GM21825 (cell line): Measurements from ENCODE around the gene DGKD.
"Not testable (repeated sequence)": the region's sequence is repeated elsewhere in the genome, so short reads cannot be mapped to it uniquely, and the experiment has no call there.

ENCODE experiments used
- ATAC-seq: cut with Tn5 transposase; IDR thresholded peaks from one replicate; pipeline ENCODE4 v1.9.1; 2021; ENCODE audit warnings: mild to moderate bottlenecking, moderate library complexity; ENCODE audit not compliant: unreplicated experiment

DGKD gene

DNA sequence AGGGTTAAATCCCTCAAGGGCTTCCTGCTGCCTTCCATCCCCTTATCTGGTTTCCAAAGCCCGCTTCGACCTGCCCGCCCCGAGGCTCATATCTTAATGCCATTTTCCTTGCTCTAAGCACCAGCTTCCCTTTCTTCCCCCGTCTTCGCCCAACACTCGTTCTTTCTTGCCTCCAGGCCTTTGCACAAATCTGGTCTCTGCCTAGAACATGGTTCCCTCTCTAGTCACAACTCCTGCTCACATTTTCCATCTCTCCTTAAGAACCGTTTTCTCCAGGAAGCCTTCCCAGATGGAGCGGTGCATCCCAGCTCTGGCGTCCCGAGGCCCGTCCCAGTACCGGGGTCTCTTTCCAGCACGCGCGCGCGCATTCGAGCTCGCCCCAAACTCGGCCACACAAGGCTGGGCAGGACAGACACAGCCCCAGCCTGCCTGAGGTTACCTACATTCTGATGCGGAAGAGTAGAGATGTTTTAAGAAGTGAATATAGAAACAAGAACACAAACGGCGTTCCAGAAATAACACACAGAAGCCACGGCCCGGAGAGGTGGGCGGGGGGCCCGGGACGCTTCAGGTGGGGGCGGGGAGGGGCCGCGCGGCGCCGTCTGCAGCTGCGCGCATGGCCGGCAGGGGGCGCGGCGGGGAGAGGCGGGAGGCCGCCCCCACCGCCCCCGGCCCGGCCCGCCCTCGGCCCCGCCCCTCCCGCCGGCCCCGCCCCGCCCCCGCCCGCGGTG, at the start of gene DGKD:
DGKD (plus strand) TSS at position 726 of the 731 bp plus-strand sequence. CDS start 25 bp downstream, outside the sequence.
- peak; percentile 47 for ATAC-seq

DNA sequence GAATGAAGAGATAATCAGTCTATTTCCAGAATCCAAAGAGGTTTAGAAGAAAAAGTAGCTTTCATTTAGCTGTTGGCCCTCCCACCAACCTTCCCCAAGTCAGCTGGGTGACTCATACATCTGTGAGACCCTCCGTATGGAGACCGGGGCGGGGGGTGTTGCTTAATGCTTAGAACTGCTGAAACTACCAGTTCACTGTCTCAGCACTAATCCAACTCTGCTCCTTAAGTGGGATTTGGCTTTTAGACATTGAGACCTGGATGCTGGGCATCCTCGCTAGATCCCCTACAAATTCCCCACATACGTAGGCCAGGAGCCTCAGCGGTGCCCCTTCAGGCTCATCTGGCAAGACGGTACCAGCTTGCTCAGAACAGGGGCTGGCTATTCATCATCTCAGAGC, 46.7 kb upstream of the DGKD start, which contains the start of gene SAG:
SAG (plus strand) TSS at position 252 of the 400 bp plus-strand sequence. CDS start 1,374 bp downstream, outside the sequence.
- ATAC-seq = no peak

DNA sequence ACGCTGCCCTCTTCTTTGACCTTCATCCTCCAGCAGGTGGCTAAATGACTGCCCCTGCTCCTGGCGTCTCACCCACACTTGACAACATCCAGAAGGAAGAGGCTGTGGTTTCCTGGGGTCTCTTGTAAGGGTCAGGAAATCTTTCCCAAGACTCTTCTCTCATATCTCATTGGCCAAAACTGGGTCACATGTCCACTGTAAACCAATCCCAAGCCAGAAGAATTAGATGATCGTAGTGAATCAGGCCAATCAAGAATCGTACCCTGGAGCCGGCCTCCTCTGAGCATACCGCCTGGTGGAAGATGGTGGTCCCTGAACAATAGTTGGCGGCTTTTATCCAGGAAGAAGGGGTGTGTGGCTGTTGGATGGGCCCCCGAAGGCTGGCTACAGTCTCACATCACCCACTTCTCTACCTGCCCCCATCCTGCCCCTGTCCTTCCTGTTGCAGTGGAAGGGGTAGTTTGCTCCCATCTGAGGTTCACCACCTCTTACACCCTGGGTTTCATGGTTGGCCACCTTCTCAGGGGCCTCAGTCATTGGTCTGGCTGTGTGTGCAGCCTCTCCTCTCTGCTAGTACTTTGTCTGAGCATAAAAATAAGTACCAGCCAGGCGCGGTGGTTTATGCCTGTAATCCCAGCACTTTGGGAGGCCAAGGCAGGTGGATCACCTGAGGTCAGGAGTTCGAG, 42.9 kb upstream of the DGKD start:
- ATAC-seq = no peak

GRCh38 chr2:233312874-233313273, 41.4 kb upstream of the DGKD start:
- no peak for ATAC-seq

DNA sequence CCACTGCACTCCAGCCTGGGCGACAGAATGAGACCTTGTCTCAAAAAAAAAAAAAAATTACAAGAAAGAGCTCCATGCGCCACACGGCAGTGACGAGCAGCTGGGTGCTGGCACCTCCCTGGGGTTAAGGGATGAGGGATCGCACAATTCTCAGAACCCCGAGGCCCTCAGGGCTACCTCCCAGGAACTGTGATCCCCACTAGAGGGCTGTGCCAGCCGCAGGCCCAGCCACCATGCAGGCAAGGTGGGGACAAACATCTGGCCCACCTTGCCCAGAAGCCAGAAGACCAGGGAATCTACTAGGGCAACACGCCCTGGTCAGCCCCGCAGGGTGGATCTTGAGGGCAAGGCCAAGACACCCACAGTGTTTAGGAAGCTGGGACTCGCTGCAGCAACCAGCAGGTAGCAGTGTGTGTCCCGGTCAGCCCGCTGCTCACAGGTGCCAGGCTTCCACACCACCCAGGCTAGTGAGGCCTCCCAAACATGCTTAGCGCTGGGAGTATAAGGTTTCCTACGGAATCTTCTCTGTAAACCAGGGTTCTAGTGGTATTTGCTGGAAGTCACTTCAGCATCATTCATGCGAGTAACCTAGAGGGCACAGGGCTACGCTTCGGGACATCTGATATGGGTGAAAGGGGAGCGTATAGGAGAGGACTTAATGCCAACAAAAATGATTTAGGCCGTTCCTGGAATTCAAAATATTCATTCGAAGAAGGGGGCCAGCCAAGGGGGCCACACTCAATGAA, 39.9 kb upstream of the DGKD start:
- ATAC-seq = no peak

- ATAC-seq = no peak
Measured at GRCh38 chr2:233317196-233317943, 36.9 kb upstream of the DGKD start.

DNA sequence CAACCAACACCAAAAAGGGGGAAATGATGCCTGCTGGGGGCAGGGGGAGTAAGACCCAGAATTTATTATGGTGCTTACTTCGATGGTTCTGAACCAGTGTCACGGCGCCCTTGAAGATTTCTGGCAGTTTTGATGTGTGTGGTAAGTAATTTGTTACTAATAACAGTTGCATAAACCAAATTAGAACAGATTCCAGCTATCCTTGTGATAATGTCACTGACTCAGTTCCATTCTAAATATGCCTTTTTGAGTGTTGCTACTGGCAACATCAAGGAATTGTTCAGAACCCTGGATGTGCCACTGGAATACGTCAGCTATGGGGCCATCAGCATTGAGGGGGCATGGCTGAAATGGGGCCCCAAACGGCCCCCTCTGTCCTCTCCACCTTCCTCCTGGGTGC, 35.0 kb upstream of the DGKD start:
- ATAC-seq = no peak

- ATAC-seq = no peak
Measured at GRCh38 chr2:233320470-233320869, 33.8 kb upstream of the DGKD start.

GRCh38 chr2:233321166-233321565, 33.1 kb upstream of the DGKD start:
- ATAC-seq = no peak

DNA sequence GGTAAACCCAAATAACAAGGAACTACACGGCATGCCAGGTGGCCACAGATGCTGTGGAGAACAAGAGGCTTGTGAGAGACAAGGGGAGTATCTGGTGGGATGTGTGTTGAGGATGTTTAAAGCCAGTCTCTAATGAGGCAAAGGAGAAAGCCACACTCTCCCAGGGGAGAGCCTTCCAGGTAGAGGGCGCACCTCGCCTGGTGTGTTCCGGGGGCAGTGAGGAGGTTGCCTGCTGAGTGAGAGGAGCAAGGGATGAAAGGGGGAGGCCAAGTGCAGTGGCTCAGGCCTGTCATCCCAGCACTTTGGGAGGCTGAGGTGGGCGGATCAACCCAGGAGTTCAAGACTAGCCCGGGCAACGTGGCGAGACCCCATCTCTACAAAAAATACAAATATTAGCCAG, 30.4 kb upstream of the DGKD start:
- no peak for ATAC-seq

- ATAC-seq = no peak
Measured at GRCh38 chr2:233325256-233325655, 29.0 kb upstream of the DGKD start.

DNA sequence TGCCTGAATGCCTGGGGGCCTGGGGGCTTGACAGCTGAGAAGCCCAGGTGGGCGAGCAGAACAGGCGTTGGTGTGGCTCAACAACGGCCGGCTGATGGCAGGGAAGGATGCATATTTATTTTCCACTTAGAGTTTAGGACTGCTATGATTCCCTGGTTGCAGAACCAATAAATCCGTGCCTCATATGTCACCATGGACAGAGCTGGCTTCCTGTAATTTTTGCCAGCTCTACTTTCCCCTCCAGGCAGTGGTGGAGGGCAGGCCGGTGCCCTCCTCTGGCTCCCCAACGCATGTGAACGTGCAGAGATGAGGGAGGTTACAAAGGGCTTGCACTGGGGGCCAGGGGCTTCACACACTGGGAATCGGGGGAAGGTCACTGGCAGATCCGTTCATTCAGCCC, 28.5 kb upstream of the DGKD start:
- ATAC-seq = no peak

DNA sequence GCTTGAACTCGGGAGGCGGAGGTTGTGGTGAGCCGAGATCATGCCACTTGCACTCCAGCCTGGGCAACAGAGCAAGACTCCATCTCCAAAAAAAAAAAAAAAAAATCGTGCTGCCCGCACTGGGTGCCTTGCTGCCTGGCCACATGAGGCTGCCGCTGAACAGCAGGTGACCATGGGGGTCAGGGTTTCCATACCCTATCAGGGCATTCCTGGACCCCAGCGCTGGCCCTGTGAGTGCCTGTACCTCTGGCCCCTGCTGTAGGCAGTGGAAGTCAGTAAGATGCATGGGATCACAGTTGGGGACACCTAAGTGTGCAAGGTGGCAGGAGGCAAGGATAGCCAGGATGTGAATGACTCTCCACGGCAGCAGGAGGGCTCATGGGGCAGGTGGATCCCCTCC, 27.8 kb upstream of the DGKD start:
- ATAC-seq = no peak

GRCh38 chr2:233328922-233329321, 25.4 kb upstream of the DGKD start:
- no peak for ATAC-seq

DNA sequence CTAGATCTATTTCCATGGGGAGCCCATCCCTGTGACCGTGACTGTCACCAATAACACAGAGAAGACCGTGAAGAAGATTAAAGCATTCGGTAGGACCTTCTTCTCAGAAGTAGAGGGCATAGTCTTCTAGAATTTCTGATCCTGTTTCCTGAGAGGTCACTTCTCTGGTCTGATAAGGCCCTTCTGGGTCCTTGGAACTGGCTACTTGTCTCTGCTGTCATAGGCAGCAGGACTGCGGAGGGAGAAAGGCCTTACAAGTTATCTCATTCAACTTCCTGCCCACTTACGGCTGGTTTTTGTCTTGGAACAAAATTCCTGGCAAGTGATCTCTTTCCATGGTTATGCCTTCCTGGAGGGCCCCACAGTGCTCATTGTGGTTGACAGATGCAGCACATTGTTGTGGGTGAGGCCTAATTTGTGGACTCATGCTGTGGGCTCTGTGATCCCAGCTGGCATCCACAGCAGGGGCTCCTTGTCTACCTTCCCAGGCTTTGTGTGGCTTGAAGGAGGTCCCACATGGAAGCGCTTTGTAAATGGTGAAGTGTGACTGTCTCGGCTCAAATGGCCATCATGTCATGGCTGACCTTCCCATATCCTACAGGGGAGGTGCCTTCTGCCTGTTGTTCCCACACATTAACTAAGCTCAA, 24.7 kb upstream of the DGKD start:
- no peak for ATAC-seq

GRCh38 chr2:233331536-233331935, 22.8 kb upstream of the DGKD start:
- peak; percentile 85 for ATAC-seq

GRCh38 chr2:233332125-233332524, 22.2 kb upstream of the DGKD start:
- ATAC-seq = no peak

GRCh38 chr2:233334915-233335314, 19.4 kb upstream of the DGKD start:
- no peak for ATAC-seq

DNA sequence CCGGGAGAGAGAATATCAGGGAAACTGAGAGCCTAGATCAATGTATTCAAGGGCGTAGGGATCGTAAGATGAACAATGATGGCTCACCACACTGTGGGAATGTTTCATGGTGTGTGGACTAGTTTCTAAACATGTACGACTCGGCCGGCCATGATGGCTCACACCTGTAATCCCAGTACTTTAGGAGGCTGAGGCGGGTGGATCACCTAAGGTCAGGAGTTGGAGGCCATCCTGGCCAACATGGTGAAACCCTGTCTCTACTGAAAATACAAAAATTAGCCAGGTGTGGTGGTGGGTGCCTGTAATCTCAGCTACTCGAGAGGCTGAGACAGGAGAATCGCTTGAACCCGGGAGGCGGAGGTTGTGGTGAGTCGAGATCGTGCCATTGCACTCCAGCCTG, 18.2 kb upstream of the DGKD start:
- not testable (repeated sequence) for ATAC-seq

GRCh38 chr2:233336541-233336940, 17.8 kb upstream of the DGKD start:
- no peak for ATAC-seq
